T-cell (primary cell): ENCODE results near the gene PLAAT4. TPM values are rescaled to one million over a fixed set of nuclear protein-coding genes. Genes with fewer than 3 reads are reported as not detected.

Source experiments
- ATAC-seq, 4 experiments: fragments of 200-7000 bp in 3 of 4; fragments of 150-1000 bp in 1 of 4; cut with Tn5 transposase; replicated peaks in 1 of 4; 1 replicate in 3 of 4; 2 replicates in 1 of 4; pipeline ENCODE4 v1.10.0; 2021; ENCODE audit warnings: moderate library complexity in 3 of 4, mild to moderate bottlenecking in 2 of 4, moderate number of reproducible peaks in 1 of 4
- CTCF ChIA-PET, 2 donors: fragments of 300-600 bp; sonication (Branson Sonifier 250); formaldehyde crosslinking; loops; one replicate each; lab custom pipeline; 2022; ENCODE audit warnings: antibody characterized with exemption in 2 of 2; lab: Charles Lee
- POLR2A ChIA-PET, 2 donors: fragments of 300-600 bp; sonication (Branson Sonifier 250); formaldehyde crosslinking; loops; one replicate each; lab custom pipeline; 2022; ENCODE audit warnings: antibody characterized with exemption in 2 of 2; lab: Charles Lee
- DNase-seq, 35 experiments: peaks; one replicate each; pipeline versions ENCODE4 v3.0.0 to v3.0.0-alpha.2; 2013 to 2023
- H3K27ac ChIP-seq: one replicate; pipeline ENCODE4 v1.5.1; 2013; ENCODE audit warnings: low read length
- H3K27me3 ChIP-seq, 2 experiments: replicated peaks in 1 of 2; 1 replicate in 1 of 2; 2 replicates in 1 of 2; pipeline versions ENCODE4 v1.6.1 to v1.7.0; 2013; ENCODE audit warnings: low read length in 1 of 2, mixed read lengths in 1 of 2; ENCODE audit not compliant: control insufficient read depth in 2 of 2, insufficient read depth in 2 of 2; ENCODE audit errors: extremely low read depth in 1 of 2
- H3K36me3 ChIP-seq, 2 donors: 1 replicate in 1 of 2; 2 replicates in 1 of 2; pipeline versions ENCODE4 v1.6.1 to v1.7.0; 2013; ENCODE audit warnings: low read length in 1 of 2; ENCODE audit not compliant: control insufficient read depth in 2 of 2, insufficient read depth in 1 of 2; ENCODE audit errors: extremely low read depth in 1 of 2
- H3K4me1 ChIP-seq, 2 experiments: 1 replicate in 1 of 2; 2 replicates in 1 of 2; pipeline versions ENCODE4 v1.6.1 to v1.7.0; 2013; ENCODE audit warnings: low read length in 2 of 2, mixed read lengths in 1 of 2; ENCODE audit not compliant: insufficient read depth in 2 of 2, control insufficient read depth in 1 of 2; ENCODE audit errors: extremely low read depth in 1 of 2
- H3K4me3 ChIP-seq, 2 donors: 1 replicate in 1 of 2; 2 replicates in 1 of 2; pipeline versions ENCODE4 v1.5.1 to v1.7.0; 2013; ENCODE audit warnings: mild to moderate bottlenecking in 2 of 2, low read length in 1 of 2, moderate library complexity in 1 of 2; ENCODE audit not compliant: control insufficient read depth in 1 of 2; ENCODE audit errors: extremely low read depth in 1 of 2
- H3K9me3 ChIP-seq: 2 replicates; pipeline ENCODE4 v1.7.0; 2013
- H3K27ac Mint-ChIP-seq, 2 donors: one replicate each; pipeline ENCODE4 v1.8.0; 2020 to 2021; ENCODE audit warnings: mild to moderate bottlenecking in 2 of 2, mixed read lengths in 2 of 2
- H3K27me3 Mint-ChIP-seq, 2 donors: one replicate each; pipeline ENCODE4 v1.8.0; 2021 to 2022; ENCODE audit warnings: mixed read lengths in 2 of 2
- H3K36me3 Mint-ChIP-seq: one replicate; pipeline ENCODE4 v1.8.0; 2021; ENCODE audit warnings: mixed read lengths
- H3K4me1 Mint-ChIP-seq, 3 donors: one replicate each; pipeline ENCODE4 v1.8.0; 2020 to 2022; ENCODE audit warnings: mixed read lengths in 3 of 3, mild to moderate bottlenecking in 1 of 3
- H3K4me3 Mint-ChIP-seq, 3 donors: one replicate each; pipeline ENCODE4 v1.8.0; 2020 to 2022; ENCODE audit warnings: mild to moderate bottlenecking in 3 of 3, mixed read lengths in 3 of 3, moderate library complexity in 3 of 3
- H3K9me3 Mint-ChIP-seq, 3 donors: one replicate each; pipeline ENCODE4 v1.8.0; 2020 to 2022; ENCODE audit warnings: mixed read lengths in 3 of 3
- WGBS: methylation state at CpG from one replicate; pipeline ENCODE4 v1.1.5; 2013; ENCODE audit warnings: missing lambda C conversion rate; ENCODE audit not compliant: insufficient coverage; 5-methylcytosine and 5-hydroxymethylcytosine counted together
- total RNA-seq, 35 experiments: library from RNA in 6 of 35; stranded (reverse) in 6 of 35; fragments of 120-200 nt in 1 of 35; gene quantifications; one replicate each; pipeline versions ENCODE4 v1.2.1 to v1.2.4 and lab custom pipeline; 2013 to 2026

Gene PLAAT4
- total RNA-seq, 5 donors from 2014 or later (not counting 1 experiment from before 2014, with no cell fraction given) = 90.2 to 144 (median 126) TPM

DNA sequence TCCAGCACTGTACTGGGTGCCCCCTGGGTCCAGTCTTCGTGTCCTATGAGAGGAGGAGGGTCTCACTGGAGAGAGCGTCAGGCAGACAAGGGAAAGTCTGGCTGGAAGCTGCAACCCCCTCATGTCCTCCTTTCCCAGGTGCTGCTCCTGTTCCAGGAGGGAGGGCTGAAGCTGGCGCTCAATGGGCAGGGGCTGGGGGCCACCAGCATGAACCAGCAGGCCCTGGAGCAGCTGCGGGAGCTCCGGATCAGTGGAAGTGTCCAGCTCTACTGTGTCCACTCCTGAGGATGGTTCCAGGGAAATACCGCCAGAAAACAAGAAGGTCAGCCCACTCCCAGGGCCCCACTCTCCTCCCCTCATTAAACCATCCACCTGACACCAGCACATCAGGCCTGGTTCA is 20.5 kb upstream of the PLAAT4 start:
- DNase-seq (no peak), ATAC-seq (no peak)
- Mint-ChIP-seq H3K27me3 (no peaks in the 10 kb centered on the region), H3K4me3 (no peak overlapping the region), H3K36me3 (peaks cover 3% of the 10 kb centered on the region), H3K9me3 (peaks cover 0 to 4% (median 3%) of the 10 kb centered on the region in 3 donors), H3K27ac (no peak overlapping the region), H3K4me1 (peaks cover 13 to 28% (median 18%) of the 10 kb centered on the region in 3 donors)
- ChIA-PET CTCF (no interaction called here), POLR2A (no interaction called here)
- Histone ChIP-seq H3K9me3 (no peaks in the 10 kb centered on the region), H3K4me3 (no peak overlapping the region), H3K36me3 (no peaks in the 10 kb centered on the region), H3K27ac (no peak overlapping the region), H3K4me1 (peaks cover 0 to 8% of the 10 kb centered on the region in 2 experiments), H3K27me3 (no peaks in the 10 kb centered on the region)
- WGBS = 100% methylated on average over 3 of the region's 6 CpGs

DNA sequence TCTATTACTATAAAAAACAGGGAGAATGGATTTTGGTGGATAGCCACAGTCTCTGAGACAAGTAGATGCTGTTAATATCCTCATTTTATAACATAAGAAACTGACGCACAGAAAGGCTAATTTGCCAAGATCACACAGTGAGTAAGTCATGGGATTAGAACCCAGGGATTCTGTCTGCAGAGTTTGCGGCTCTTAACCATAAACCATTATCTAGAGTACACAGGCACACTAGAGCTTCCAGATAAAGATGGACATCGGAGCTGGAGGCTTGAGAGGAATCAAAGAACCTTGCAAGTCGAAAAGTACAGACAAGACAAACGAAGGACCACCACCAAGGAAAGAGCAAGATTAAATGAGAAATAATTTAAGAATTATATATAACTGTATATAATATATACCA is 19.5 kb upstream of the PLAAT4 start:
- ATAC-seq = no peak
- peaks cover 3% of the 10 kb centered on the region for H3K36me3 Mint-ChIP-seq
- POLR2A ChIA-PET = no interaction called here

GRCh38 chr11:63518548-63518947 is 18.1 kb upstream of the PLAAT4 start:
- ChIA-PET POLR2A (interaction anchor here in 1 of 2 donors (0.6 kb wide), 1 partner anchor 122 kb away, joined by 5 read pairs; no protein-coding TSS in a partner anchor), CTCF (interaction anchor here in 1 of 2 donors (0.8 to 1.1 kb wide), 3 partner anchors 11 to 117 kb away, joined by 3 to 4 read pairs (median 4); partner anchors contain the start of gene PLAAT4)
- H3K4me3 ChIP-seq = no peak overlapping the region
- no peaks in the 10 kb centered on the region for H3K36me3 ChIP-seq
- H3K4me1 Mint-ChIP-seq = peaks cover 13 to 28% (median 18%) of the 10 kb centered on the region in 3 donors
- H3K4me1 ChIP-seq = peaks cover 0 to 8% of the 10 kb centered on the region in 2 experiments
- no peaks in the 10 kb centered on the region for H3K27me3 ChIP-seq
- ATAC-seq = peak; percentile 52 to 79 (median 61)
- H3K27me3 Mint-ChIP-seq = no peaks in the 10 kb centered on the region
- peak in 1 of 35 experiments; percentile 33 for DNase-seq
- H3K36me3 Mint-ChIP-seq = peaks cover 3% of the 10 kb centered on the region
- H3K4me3 Mint-ChIP-seq = peak overlapping the region in 1 of 3 donors; percentile 17
- H3K9me3 ChIP-seq = no peaks in the 10 kb centered on the region
- H3K27ac ChIP-seq = peak overlapping the region; percentile 61
- peak overlapping the region; percentile 66 to 88 for H3K27ac Mint-ChIP-seq
- H3K9me3 Mint-ChIP-seq = peaks cover 0 to 4% (median 3%) of the 10 kb centered on the region in 3 donors
- no CpG with 5 or more reads among the region's 1 CpG for WGBS

More for the DNA sequence above, 19.5 kb upstream of the PLAAT4 start:
- no peak overlapping the region for H3K27ac Mint-ChIP-seq
- 100% methylated on average over 1 of the region's 5 CpGs for WGBS
- no peak for DNase-seq
- H3K36me3 ChIP-seq = no peaks in the 10 kb centered on the region
- no peak overlapping the region for H3K4me3 Mint-ChIP-seq
- H3K27me3 Mint-ChIP-seq = no peaks in the 10 kb centered on the region
- peaks cover 0 to 8% of the 10 kb centered on the region in 2 experiments for H3K4me1 ChIP-seq
- peaks cover 13 to 28% (median 18%) of the 10 kb centered on the region in 3 donors for H3K4me1 Mint-ChIP-seq
- peaks cover 0 to 4% (median 3%) of the 10 kb centered on the region in 3 donors for H3K9me3 Mint-ChIP-seq
- no peaks in the 10 kb centered on the region for H3K27me3 ChIP-seq
- no peak overlapping the region for H3K27ac ChIP-seq
- no peak overlapping the region for H3K4me3 ChIP-seq
- CTCF ChIA-PET = no interaction called here
- no peaks in the 10 kb centered on the region for H3K9me3 ChIP-seq

- 91% methylated on average over 4 of the region's 5 CpGs for WGBS
- no peaks in the 10 kb centered on the region for H3K9me3 ChIP-seq
- peaks cover 13 to 28% (median 18%) of the 10 kb centered on the region in 3 donors for H3K4me1 Mint-ChIP-seq
- no peak overlapping the region for H3K4me3 ChIP-seq
- H3K4me3 Mint-ChIP-seq = no peak overlapping the region
- no peaks in the 10 kb centered on the region for H3K27me3 ChIP-seq
- H3K27ac Mint-ChIP-seq = no peak overlapping the region
- H3K4me1 ChIP-seq = peaks cover 0 to 8% of the 10 kb centered on the region in 2 experiments
- DNase-seq (no peak), ATAC-seq (no peak)
- H3K27me3 Mint-ChIP-seq = no peaks in the 10 kb centered on the region
- H3K27ac ChIP-seq = no peak overlapping the region
- peaks cover 3% of the 10 kb centered on the region for H3K36me3 Mint-ChIP-seq
- no peaks in the 10 kb centered on the region for H3K36me3 ChIP-seq
- peaks cover 0 to 4% (median 3%) of the 10 kb centered on the region in 3 donors for H3K9me3 Mint-ChIP-seq
- ChIA-PET POLR2A (interaction anchor here in 1 of 2 donors (0.7 kb wide), 1 partner anchor 77 kb away, joined by 3 read pairs; no protein-coding TSS in a partner anchor), CTCF (no interaction called here)
These were observed 15.9 kb upstream of the PLAAT4 start for GRCh38 chr11:63520606-63521170.

DNA sequence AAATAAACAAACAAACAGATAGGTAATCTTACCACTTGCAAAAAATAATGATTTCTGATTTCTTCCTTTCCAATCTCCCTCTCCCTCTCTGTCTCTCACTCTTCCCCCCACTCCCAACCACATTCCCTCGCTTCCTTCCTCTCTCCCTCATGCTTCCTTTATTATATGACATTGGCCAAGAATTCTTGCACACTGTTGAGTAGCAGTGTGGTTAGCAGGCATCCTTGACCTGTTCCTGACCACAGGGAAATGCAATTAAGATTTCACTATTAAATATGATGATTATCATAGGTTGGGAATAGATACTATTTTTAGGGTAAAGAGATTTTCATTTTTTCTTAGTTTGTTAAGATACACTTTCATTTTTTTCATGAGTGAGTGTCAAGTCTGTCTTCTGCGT is 14.7 kb upstream of the PLAAT4 start:
- H3K4me1 ChIP-seq = peaks cover 0 to 8% of the 10 kb centered on the region in 2 experiments
- no peaks in the 10 kb centered on the region for H3K27me3 ChIP-seq
- no peaks in the 10 kb centered on the region for H3K36me3 ChIP-seq
- H3K9me3 ChIP-seq = no peaks in the 10 kb centered on the region
- CTCF ChIA-PET = interaction anchor here in 1 of 2 donors (0.6 kb wide), 1 partner anchor 29 kb away, joined by 7 read pairs; no protein-coding TSS in a partner anchor
- Mint-ChIP-seq H3K36me3 (peaks cover 3% of the 10 kb centered on the region), H3K4me1 (peaks cover 13 to 28% (median 18%) of the 10 kb centered on the region in 3 donors), H3K4me3 (no peak overlapping the region), H3K27me3 (no peaks in the 10 kb centered on the region), H3K9me3 (peaks cover 0 to 4% (median 3%) of the 10 kb centered on the region in 3 donors), H3K27ac (no peak overlapping the region)
- no peak for ATAC-seq
- no CpG with 5 or more reads among the region's 2 CpGs for WGBS
- H3K27ac ChIP-seq = no peak overlapping the region
- POLR2A ChIA-PET = no interaction called here
- no peak for DNase-seq
- H3K4me3 ChIP-seq = no peak overlapping the region

DNA sequence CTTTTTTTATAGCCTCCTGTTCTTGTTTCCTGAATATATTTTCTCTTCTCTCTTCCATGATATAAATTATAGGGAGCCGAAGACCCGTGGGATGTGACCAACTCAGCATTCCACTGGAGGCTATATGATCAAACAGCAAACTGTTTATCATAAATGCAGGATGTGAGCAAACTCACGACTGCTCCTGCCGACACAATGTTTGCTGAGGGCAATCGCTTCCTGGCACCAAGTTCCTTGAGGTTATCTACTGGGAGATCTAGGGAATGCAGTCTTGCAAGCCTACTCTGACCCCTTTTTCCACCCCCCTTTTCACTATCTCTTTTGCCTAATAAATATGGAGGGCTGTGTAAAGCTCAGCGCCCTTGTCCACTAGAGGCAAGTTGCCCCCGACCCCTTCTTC is 13.5 kb upstream of the PLAAT4 start:
- ATAC-seq = no peak
- POLR2A ChIA-PET = no interaction called here
- H3K27ac Mint-ChIP-seq = no peak overlapping the region
- H3K27ac ChIP-seq = no peak overlapping the region
- H3K4me3 ChIP-seq = no peak overlapping the region
- H3K9me3 ChIP-seq = no peaks in the 10 kb centered on the region
- H3K4me1 ChIP-seq = peaks cover 0 to 5% of the 10 kb centered on the region in 2 experiments
- H3K4me1 Mint-ChIP-seq = peaks cover 18 to 27% (median 20%) of the 10 kb centered on the region in 3 donors
- no peak overlapping the region for H3K4me3 Mint-ChIP-seq
- WGBS = no CpG with 5 or more reads among the region's 7 CpGs
- peaks cover 0 to 4% (median 3%) of the 10 kb centered on the region in 3 donors for H3K9me3 Mint-ChIP-seq
- CTCF ChIA-PET = interaction anchor here (0.8 to 0.9 kb wide), 2 partner anchors 8 to 70 kb away, joined by 4 to 7 read pairs; no protein-coding TSS in a partner anchor
- no peaks in the 10 kb centered on the region for H3K27me3 Mint-ChIP-seq
- H3K27me3 ChIP-seq = no peaks in the 10 kb centered on the region
- no peak for DNase-seq
- H3K36me3 Mint-ChIP-seq = peaks cover 3% of the 10 kb centered on the region
- no peaks in the 10 kb centered on the region for H3K36me3 ChIP-seq
